Measurements from ENCODE around the gene KLHL35.

KLHL35 gene

GRCh38 chr11:75473684-75474083 is 40.7 kb upstream of the KLHL35 start:
- Mint-ChIP-seq H3K36me3 (no peaks in the 10 kb centered on the region), H3K9me3 (no peaks in the 10 kb centered on the region), H3K4me1 (peaks cover 21% of the 10 kb centered on the region), H3K27ac (peak overlapping the region; percentile 94), H3K4me3 (no peak overlapping the region)
- DNase-seq (ENCODE audit: low spot score in 2 of 2) (no peak), ATAC-seq (no peak)

- DNase-seq (ENCODE audit: low spot score in 2 of 2): no peak
- no peak overlapping the region for H3K27ac Mint-ChIP-seq
These were observed 39.2 kb upstream of the KLHL35 start for GRCh38 chr11:75472081-75472732.

GRCh38 chr11:75471176-75471973 is 38.4 kb upstream of the KLHL35 start:
- H3K36me3 Mint-ChIP-seq: no peaks in the 10 kb centered on the region
- no peak overlapping the region for H3K4me3 Mint-ChIP-seq
- H3K27ac Mint-ChIP-seq: no peak overlapping the region
- H3K4me1 Mint-ChIP-seq: peaks cover 25% of the 10 kb centered on the region
- H3K9me3 Mint-ChIP-seq: no peaks in the 10 kb centered on the region
- DNase-seq (ENCODE audit: low spot score in 2 of 2) (no peak), ATAC-seq (no peak)

More at GRCh38 chr11:75472081-75472732, 39.2 kb upstream of the KLHL35 start:
- Mint-ChIP-seq H3K4me1 (peaks cover 23% of the 10 kb centered on the region), H3K9me3 (no peaks in the 10 kb centered on the region), H3K36me3 (no peaks in the 10 kb centered on the region), H3K4me3 (no peak overlapping the region)
- ATAC-seq: no peak

GRCh38 chr11:75470476-75471080 is 37.6 kb upstream of the KLHL35 start:
- ATAC-seq (no peak), DNase-seq (ENCODE audit: low spot score in 2 of 2) (no peak)
- Mint-ChIP-seq H3K27ac (no peak overlapping the region), H3K4me3 (no peak overlapping the region), H3K9me3 (no peaks in the 10 kb centered on the region), H3K4me1 (peaks cover 17% of the 10 kb centered on the region), H3K36me3 (no peaks in the 10 kb centered on the region)

- no peak overlapping the region for H3K4me3 Mint-ChIP-seq
- DNase-seq (ENCODE audit: low spot score in 2 of 2) (no peak), ATAC-seq (no peak)
These were observed 36.9 kb upstream of the KLHL35 start for GRCh38 chr11:75469785-75470405.

GRCh38 chr11:75468534-75469340 is 35.7 kb upstream of the KLHL35 start:
- Mint-ChIP-seq H3K4me3 (no peak overlapping the region), H3K9me3 (no peaks in the 10 kb centered on the region), H3K4me1 (peaks cover 5% of the 10 kb centered on the region), H3K27ac (no peak overlapping the region), H3K36me3 (no peaks in the 10 kb centered on the region)
- no peak for ATAC-seq
- DNase-seq (ENCODE audit: low spot score in 2 of 2): no peak

More at GRCh38 chr11:75469785-75470405, 36.9 kb upstream of the KLHL35 start:
- peaks cover 10% of the 10 kb centered on the region for H3K4me1 Mint-ChIP-seq
- no peaks in the 10 kb centered on the region for H3K36me3 Mint-ChIP-seq
- no peaks in the 10 kb centered on the region for H3K9me3 Mint-ChIP-seq
- H3K27ac Mint-ChIP-seq: no peak overlapping the region

- Mint-ChIP-seq H3K4me1 (peaks cover 5% of the 10 kb centered on the region), H3K4me3 (no peak overlapping the region), H3K36me3 (no peaks in the 10 kb centered on the region), H3K27ac (no peak overlapping the region), H3K9me3 (no peaks in the 10 kb centered on the region)
- ATAC-seq: no peak
- no peak for DNase-seq (ENCODE audit: low spot score in 2 of 2)
These were observed 34.9 kb upstream of the KLHL35 start for GRCh38 chr11:75467881-75468280.

- H3K36me3 Mint-ChIP-seq: no peaks in the 10 kb centered on the region
- DNase-seq (ENCODE audit: low spot score in 2 of 2): no peak
- peaks cover 5% of the 10 kb centered on the region for H3K4me1 Mint-ChIP-seq
- no peak overlapping the region for H3K4me3 Mint-ChIP-seq
- ATAC-seq: no peak
- peak overlapping the region; percentile 65 for H3K27ac Mint-ChIP-seq
- H3K9me3 Mint-ChIP-seq: no peaks in the 10 kb centered on the region
These were observed 34.3 kb upstream of the KLHL35 start for GRCh38 chr11:75467311-75467710.

GRCh38 chr11:75465701-75466531 is 32.9 kb upstream of the KLHL35 start:
- H3K4me3 Mint-ChIP-seq: no peak overlapping the region
- H3K9me3 Mint-ChIP-seq: no peaks in the 10 kb centered on the region
- DNase-seq (ENCODE audit: low spot score in 2 of 2) (no peak), ATAC-seq (no peak)
- H3K4me1 Mint-ChIP-seq: peaks cover 5% of the 10 kb centered on the region
- H3K36me3 Mint-ChIP-seq: no peaks in the 10 kb centered on the region
- H3K27ac Mint-ChIP-seq: peak overlapping the region; percentile 81

- DNase-seq (ENCODE audit: low spot score in 2 of 2) (no peak), ATAC-seq (no peak)
- Mint-ChIP-seq H3K36me3 (no peaks in the 10 kb centered on the region), H3K9me3 (no peaks in the 10 kb centered on the region), H3K4me3 (no peak overlapping the region), H3K27ac (peak overlapping the region; percentile 81), H3K4me1 (peaks cover 5% of the 10 kb centered on the region)
These were observed 30.2 kb upstream of the KLHL35 start for GRCh38 chr11:75463106-75463774.

GRCh38 chr11:75462117-75462653 is 29.2 kb upstream of the KLHL35 start:
- Mint-ChIP-seq H3K4me1 (peaks cover 2% of the 10 kb centered on the region), H3K9me3 (no peaks in the 10 kb centered on the region), H3K36me3 (no peaks in the 10 kb centered on the region), H3K4me3 (no peak overlapping the region), H3K27ac (peak overlapping the region; percentile 81)
- no peak for ATAC-seq
- DNase-seq (ENCODE audit: low spot score in 2 of 2): no peak

- H3K27ac Mint-ChIP-seq: no peak overlapping the region
- no peak overlapping the region for H3K4me3 Mint-ChIP-seq
- ATAC-seq (no peak), DNase-seq (ENCODE audit: low spot score in 2 of 2) (no peak)
- H3K9me3 Mint-ChIP-seq: no peaks in the 10 kb centered on the region
- H3K4me1 Mint-ChIP-seq: no peaks in the 10 kb centered on the region
- H3K36me3 Mint-ChIP-seq: no peaks in the 10 kb centered on the region
These were observed 28.1 kb upstream of the KLHL35 start for GRCh38 chr11:75461151-75461550.

- ATAC-seq (no peak), DNase-seq (ENCODE audit: low spot score in 2 of 2) (no peak)
- H3K27ac Mint-ChIP-seq: peak overlapping the region; percentile 34
- H3K9me3 Mint-ChIP-seq: no peaks in the 10 kb centered on the region
- H3K36me3 Mint-ChIP-seq: peaks cover 5% of the 10 kb centered on the region
- no peaks in the 10 kb centered on the region for H3K4me1 Mint-ChIP-seq
- no peak overlapping the region for H3K4me3 Mint-ChIP-seq
These were observed 23.7 kb upstream of the KLHL35 start for GRCh38 chr11:75456596-75457183.

All from stimulated activated effector memory CD8-positive, alpha-beta T cell treated with anti-CD3 and anti-CD28 coated beads, Interleukin-12 subunit alpha, Interleukin-12 subunit beta, amount 100 ng/mL, for 72 hours (primary cell).